ENCODE measurements around the gene PINLYP.

GRCh38 chr19:43599635-43600295 lies 24.2 kb downstream of the PINLYP start:
- TF ChIP-seq ZNF274 (IDR thresholded peaks at IDR 0.05; ENCODE audit: low read depth, low read length): no peak
- no peak for TF ChIP-seq YY1 (IDR thresholded peaks at IDR 0.05; ENCODE audit: insufficient read depth, insufficient read length)
